ENCODE results near the gene KLK4. TPM values are rescaled to one million over a fixed set of nuclear protein-coding genes. Genes with fewer than 3 reads are reported as not detected.

KLK4 gene
- total and polyA plus RNA-seq, 2 donors (not counting 3 experiments of a cell fraction or from before 2014, with no cell fraction given): not detected

- Histone ChIP-seq H3K9ac (replicated peaks; ENCODE audit: extremely low read depth, insufficient read depth, low read length) (no peak overlapping the region), H3K4me3 (replicated peaks in 1 of 3; ENCODE audit: insufficient read depth in 1 of 3, low read depth in 1 of 3, low read length in 3 of 3) (no peak overlapping the region), H3K4me1 (ENCODE audit: control insufficient read depth, extremely low read depth, insufficient read depth, low read length) (no peaks in the 10 kb centered on the region), H2AFZ (ENCODE audit: low read depth, low read length) (no peak overlapping the region), H4K20me1 (replicated peaks; ENCODE audit: control insufficient read depth, extremely low read depth, insufficient read depth, low read length) (no peaks in the 10 kb centered on the region), H3K9me3 (replicated peaks; ENCODE audit: control insufficient read depth, insufficient read depth, low read length) (no peaks in the 10 kb centered on the region), H3K36me3 (ENCODE audit: control insufficient read depth in 2 of 2, extremely low read depth in 1 of 2, insufficient read depth in 2 of 2, low read length in 2 of 2) (no peaks in the 10 kb centered on the region), H3K4me2 (ENCODE audit: insufficient read depth, low read length) (no peak overlapping the region), H3K27me3 (ENCODE audit: control insufficient read depth in 2 of 2, insufficient read depth in 2 of 2, low read length in 2 of 2) (peaks cover 0 to 2% of the 10 kb centered on the region in 2 experiments), H3K79me2 (ENCODE audit: control insufficient read depth, insufficient read depth, low read length) (no peaks in the 10 kb centered on the region), H3K9me1 (replicated peaks; ENCODE audit: control insufficient read depth, extremely low read depth, insufficient read depth, low read length) (no peaks in the 10 kb centered on the region), H3K27ac (ENCODE audit: insufficient read depth, low read depth, low read length) (no peak overlapping the region)
- FAIRE-seq (no peak), DNase-seq (ENCODE audit: low read depth, low spot score) (no peak)
- dilution Hi-C loops (cut with MboI; ENCODE audit: extremely low pct_ligation_motif_present, low sequenced_read_pairs) (no loop called here), intact Hi-C loops (cut with micrococcal nuclease) (no loop called here)
- BruUV-seq (replicated peaks): no TSS peak
- TF ChIP-seq, protein P1, sequence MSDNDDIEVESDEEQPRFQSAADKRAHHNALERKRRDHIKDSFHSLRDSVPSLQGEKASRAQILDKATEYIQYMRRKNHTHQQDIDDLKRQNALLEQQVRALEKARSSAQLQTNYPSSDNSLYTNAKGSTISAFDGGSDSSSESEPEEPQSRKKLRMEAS (IDR thresholded peaks at IDR 0.05; ENCODE audit: insufficient read depth, insufficient read length): no peak
- TF ChIP-seq, protein P2, sequence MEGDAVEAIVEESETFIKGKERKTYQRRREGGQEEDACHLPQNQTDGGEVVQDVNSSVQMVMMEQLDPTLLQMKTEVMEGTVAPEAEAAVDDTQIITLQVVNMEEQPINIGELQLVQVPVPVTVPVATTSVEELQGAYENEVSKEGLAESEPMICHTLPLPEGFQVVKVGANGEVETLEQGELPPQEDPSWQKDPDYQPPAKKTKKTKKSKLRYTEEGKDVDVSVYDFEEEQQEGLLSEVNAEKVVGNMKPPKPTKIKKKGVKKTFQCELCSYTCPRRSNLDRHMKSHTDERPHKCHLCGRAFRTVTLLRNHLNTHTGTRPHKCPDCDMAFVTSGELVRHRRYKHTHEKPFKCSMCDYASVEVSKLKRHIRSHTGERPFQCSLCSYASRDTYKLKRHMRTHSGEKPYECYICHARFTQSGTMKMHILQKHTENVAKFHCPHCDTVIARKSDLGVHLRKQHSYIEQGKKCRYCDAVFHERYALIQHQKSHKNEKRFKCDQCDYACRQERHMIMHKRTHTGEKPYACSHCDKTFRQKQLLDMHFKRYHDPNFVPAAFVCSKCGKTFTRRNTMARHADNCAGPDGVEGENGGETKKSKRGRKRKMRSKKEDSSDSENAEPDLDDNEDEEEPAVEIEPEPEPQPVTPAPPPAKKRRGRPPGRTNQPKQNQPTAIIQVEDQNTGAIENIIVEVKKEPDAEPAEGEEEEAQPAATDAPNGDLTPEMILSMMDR (IDR thresholded peaks at IDR 0.05; ENCODE audit: extremely low read depth in 1 of 2, insufficient read depth in 1 of 2, low read depth in 1 of 2, low read length in 2 of 2): no peak
- TF ChIP-seq JUN (IDR thresholded peaks at IDR 0.05; ENCODE audit: borderline replicate concordance, insufficient read depth, insufficient read length, low read depth): no peak
- no peak for TF ChIP-seq POLR2A (IDR thresholded peaks at IDR 0.05; ENCODE audit: low read depth, low read length)
- no peak for TF ChIP-seq FOS (IDR thresholded peaks at IDR 0.05; ENCODE audit: borderline replicate concordance, insufficient read depth, low read length)
- no peak for TF ChIP-seq EZH2 (IDR thresholded peaks at IDR 0.05; ENCODE audit: borderline replicate concordance, low read depth, low read length, severe bottlenecking)
- no peak for TF ChIP-seq GATA2 (IDR thresholded peaks at IDR 0.05; ENCODE audit: insufficient read depth, insufficient read length, low read depth, low read length)
- TF ChIP-seq MYC (IDR thresholded peaks at IDR 0.05; ENCODE audit: low read depth, low read length): no peak
- TF ChIP-seq POLR2AphosphoS5 (IDR thresholded peaks at IDR 0.05; ENCODE audit: insufficient read depth, low read depth, low read length): no peak
- ChIA-PET POLR2A (no interaction called here), CTCF (interaction anchor here (0.7 kb wide), 1 partner anchor 377 kb away, joined by 3 read pairs; no protein-coding TSS in a partner anchor)
Observed at GRCh38 chr19:50932690-50933083, 21.5 kb upstream of the KLK4 start.
